HG02973 (cell line): ENCODE data around the gene KRTAP3-2.
"Not testable (repeated sequence)": the region's sequence is repeated elsewhere in the genome, so short reads cannot be mapped to it uniquely, and the experiment has no call there.

ENCODE experiments used
- ATAC-seq: cut with Tn5 transposase; IDR thresholded peaks from one replicate; pipeline ENCODE4 v1.9.1; 2021; ENCODE audit warnings: moderate library complexity; ENCODE audit not compliant: unreplicated experiment

The KRTAP3-2 gene

GRCh38 chr17:40999563-40999962 lies at the start of gene KRTAP3-2:
KRTAP3-2 (minus strand) TSS chr17:40999906; CDS start chr17:40999853, 53 bp downstream.
- not testable (repeated sequence) for ATAC-seq

- no peak for ATAC-seq
Measured at GRCh38 chr17:41049110-41049509, 49.4 kb upstream of the KRTAP3-2 start.

- no peak for ATAC-seq
Measured at GRCh38 chr17:41048441-41048840, 48.7 kb upstream of the KRTAP3-2 start.

- not testable (repeated sequence) for ATAC-seq
Measured at GRCh38 chr17:41046735-41047465, 47.2 kb upstream of the KRTAP3-2 start, which contains the start of gene KRTAP2-1. KRTAP2-1 (minus strand) TSS chr17:41047316; CDS start chr17:41047267, 49 bp downstream.

- ATAC-seq: no peak
Measured at GRCh38 chr17:41042953-41043352, 43.2 kb upstream of the KRTAP3-2 start.

GRCh38 chr17:41040783-41041571 lies 41.3 kb upstream of the KRTAP3-2 start, which contains the start of gene KRTAP1-1:
KRTAP1-1 (minus strand) TSS chr17:41041450; CDS start chr17:41041397, 53 bp downstream.
- ATAC-seq: not testable (repeated sequence)

- ATAC-seq: no peak
Measured at GRCh38 chr17:41037853-41038350, 38.2 kb upstream of the KRTAP3-2 start.

- ATAC-seq: not testable (repeated sequence)
Measured at GRCh38 chr17:41034346-41034935, 34.7 kb upstream of the KRTAP3-2 start, which contains the start of gene KRTAP1-3. KRTAP1-3 (minus strand) TSS chr17:41034874; CDS start chr17:41034821, 53 bp downstream.

GRCh38 chr17:41029633-41030245 lies 30.0 kb upstream of the KRTAP3-2 start, which contains the start of gene KRTAP1-4:
KRTAP1-4 (minus strand) TSS chr17:41030195; CDS start chr17:41030078, 117 bp downstream.
- ATAC-seq: no peak

GRCh38 chr17:41026715-41027471 lies 27.2 kb upstream of the KRTAP3-2 start, which contains the start of gene KRTAP1-5:
KRTAP1-5 (minus strand) TSS chr17:41027208; CDS start chr17:41027155, 53 bp downstream.
- ATAC-seq: no peak

- no peak for ATAC-seq
Measured at GRCh38 chr17:41024697-41025096, 25.0 kb upstream of the KRTAP3-2 start.

GRCh38 chr17:41020336-41020735 lies 20.6 kb upstream of the KRTAP3-2 start:
- no peak for ATAC-seq

GRCh38 chr17:41019415-41019814 lies 19.7 kb upstream of the KRTAP3-2 start:
- no peak for ATAC-seq

GRCh38 chr17:41018541-41018940 lies 18.8 kb upstream of the KRTAP3-2 start:
- ATAC-seq: no peak

GRCh38 chr17:41016578-41017215 lies 17.0 kb upstream of the KRTAP3-2 start:
- no peak for ATAC-seq

GRCh38 chr17:41015454-41015853 lies 15.7 kb upstream of the KRTAP3-2 start:
- ATAC-seq: no peak

GRCh38 chr17:41013606-41014005 lies 13.9 kb upstream of the KRTAP3-2 start:
- no peak for ATAC-seq

GRCh38 chr17:41013181-41013580 lies 13.5 kb upstream of the KRTAP3-2 start:
- ATAC-seq: no peak
